Fibroblast of peridontal ligament (primary cell): Measurements from ENCODE around the gene SHANK1.

Experiments
- DNase-seq: peaks from one replicate; pipeline ENCODE4 v3.0.0-alpha.2; 2010; ENCODE audit errors: extremely low read depth

SHANK1 gene

DNA sequence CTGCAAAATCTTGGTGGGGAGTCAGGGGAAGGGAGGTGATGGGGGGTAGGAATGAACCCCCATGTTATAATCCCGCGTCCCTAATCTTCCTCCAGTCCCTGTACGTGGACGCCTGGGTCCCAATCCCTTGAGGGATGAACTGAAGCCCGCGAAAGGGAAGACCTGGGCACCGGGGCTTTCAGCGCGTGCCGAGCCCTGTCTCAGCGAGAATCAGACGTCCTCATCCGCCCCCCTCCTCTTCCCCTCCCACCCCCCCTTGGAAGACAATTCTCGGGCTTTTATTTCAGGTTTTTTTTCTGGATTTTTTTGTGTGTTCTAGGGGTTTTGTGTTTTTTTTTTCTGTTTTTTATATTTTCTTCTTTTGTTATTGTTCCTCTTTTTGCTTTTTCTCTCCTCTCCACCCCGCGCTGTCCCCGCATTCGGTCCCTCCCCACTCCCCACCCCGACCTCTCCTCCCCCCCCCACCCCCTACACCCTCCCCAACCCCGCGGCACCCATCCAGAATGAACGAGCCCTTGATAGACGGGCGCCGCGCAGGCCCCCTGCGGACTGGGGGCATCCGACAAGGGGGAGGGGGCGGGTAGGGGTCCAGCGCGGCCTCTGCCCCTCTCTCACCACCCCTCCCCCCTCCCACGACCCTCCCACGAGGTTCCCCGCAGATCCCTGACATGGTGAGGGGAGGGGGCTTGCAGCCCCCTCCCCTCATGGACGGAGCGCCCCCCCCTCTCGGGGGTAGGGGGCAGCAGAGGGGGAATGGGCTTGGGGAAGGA lies 60.1 kb downstream of the SHANK1 start:
- DNase-seq: no peak

DNA sequence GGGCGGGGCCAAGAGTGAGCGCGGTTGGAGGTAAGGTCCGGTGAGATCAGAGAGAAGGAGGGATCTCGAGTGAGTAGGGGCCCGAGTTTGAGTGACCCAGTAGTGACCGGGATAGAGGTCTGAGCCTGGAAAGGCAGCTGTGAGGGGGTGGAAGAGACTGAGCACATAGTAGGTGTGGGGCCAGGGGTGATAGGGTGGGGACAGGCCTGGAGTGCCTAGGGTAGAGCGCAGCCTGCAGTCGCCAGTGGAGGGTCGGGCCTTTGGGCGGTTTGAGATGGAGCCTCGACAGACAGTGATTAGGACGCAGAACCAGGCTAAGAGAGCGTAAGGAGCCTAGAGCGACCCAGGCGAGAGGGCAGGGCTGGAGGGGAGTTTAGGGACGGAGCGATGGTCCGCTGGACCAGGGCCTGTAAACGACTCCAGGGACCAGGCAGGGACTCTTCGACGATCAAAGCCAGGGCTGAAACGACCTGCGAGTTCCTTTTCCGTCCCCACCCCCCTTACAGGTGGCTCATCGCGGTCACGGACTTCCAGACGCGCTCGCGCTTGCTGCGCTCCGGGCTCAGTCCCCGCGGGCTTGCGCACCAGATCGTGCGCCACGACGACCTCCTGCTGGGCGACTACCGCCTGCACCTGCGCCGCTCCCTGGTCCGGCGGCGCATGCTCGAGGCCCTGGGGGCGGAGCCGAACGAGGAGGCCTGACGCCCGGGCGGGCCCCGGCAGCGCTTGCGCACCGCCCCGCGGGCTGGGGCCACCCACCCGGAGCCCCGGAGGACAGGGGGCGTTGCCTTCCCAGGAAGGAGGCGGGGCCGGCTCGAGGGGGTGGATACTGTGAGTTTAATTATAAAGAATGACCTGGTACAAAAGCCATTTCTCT lies 60.9 kb downstream of the SHANK1 start:
- peak; percentile 5 for DNase-seq

DNA sequence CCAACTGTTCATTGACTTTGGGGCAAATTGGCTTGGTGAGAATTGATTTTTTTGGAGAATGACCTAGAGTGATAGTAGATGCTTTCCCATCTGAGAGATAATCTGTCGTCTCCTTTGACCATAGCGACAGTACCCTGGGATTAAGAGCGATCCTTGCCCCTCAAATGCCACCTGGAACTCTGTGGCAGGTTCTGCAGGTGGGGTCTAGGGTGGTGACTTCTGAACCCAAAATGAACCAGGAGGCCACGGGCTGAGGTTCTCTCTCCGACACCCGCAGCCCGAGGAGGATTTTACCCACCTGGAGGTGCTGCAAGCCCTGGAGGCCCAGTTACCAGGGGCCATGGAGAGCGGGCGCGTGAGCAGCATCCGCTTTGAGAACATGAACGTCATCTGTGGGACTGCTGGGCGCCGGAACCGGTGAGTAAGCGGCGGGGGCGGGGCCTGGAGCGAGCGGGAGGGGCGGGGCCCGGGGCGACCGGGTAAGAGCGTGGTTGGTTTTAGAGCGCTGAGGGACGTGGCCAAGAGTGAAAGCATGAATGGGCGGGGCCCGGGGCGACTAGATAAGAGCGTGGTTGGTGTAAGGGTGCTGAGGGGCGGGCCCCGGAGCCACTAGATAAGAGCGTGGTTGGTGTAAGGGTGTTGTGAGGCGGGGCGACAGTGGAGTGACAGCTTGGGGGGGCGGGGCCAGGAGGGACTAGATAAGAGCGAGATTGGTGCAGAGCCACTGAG lies 61.7 kb downstream of the SHANK1 start:
- peak; percentile 85 for DNase-seq

DNA sequence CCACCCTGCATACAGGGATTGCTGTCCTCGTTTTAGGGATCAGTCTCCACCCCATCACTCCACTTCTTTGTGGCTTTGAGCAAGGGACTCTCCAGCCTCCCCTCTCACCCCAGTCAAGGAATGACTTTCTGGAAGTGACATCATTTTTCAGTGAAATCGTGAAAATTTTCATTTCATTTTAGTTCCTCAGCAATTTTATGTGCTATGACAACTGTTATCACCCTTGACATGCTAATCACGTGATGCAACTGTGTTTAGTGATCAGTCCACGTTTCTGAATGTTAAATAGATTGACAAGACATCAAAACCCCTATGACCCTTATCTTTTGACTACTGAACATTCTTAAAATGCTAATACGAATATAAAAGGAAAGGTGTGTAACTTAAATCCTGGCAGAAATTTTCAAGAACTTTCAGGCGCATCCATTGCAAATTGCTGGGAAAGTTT lies 62.4 kb downstream of the SHANK1 start:
- DNase-seq: no peak

DNA sequence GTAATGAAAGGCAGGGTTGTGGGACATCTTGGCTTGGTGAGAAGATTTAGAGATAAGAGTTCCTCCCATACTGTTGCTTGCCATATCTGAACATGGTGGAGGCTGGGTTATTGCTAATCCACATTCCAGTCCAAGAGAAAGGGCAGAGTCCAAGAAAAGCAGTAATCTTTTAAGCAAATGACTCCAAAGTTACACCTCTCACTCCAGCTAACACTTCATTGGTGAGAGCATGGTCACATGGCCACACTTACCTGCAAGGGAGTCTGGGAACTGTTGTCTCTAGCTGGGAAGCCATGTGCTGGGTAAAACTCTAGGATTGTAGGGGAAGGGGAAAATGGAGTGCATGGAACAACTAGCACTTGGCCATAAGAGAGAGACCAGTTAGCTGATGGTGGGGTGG lies 64.7 kb downstream of the SHANK1 start:
- DNase-seq: no peak

DNA sequence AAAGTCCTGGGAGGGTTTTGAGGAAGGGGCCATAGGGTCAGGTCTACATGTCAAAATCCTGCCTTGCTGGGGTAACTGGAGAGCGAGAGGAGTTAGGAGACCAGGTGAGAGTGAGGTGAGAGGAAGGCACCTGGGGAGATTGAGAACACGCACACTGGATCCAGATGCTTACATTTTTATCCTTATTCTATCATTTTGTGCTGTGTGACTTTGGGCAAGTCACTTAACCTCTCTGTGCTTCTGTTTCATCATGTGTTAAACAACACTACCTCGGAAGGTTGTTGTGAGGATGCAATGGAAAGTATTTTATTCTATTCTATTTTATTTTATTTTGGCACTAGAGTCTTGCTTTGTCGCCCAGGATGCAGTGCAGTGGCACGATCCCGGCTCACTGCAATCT lies 66.9 kb downstream of the SHANK1 start:
- DNase-seq: no peak

DNA sequence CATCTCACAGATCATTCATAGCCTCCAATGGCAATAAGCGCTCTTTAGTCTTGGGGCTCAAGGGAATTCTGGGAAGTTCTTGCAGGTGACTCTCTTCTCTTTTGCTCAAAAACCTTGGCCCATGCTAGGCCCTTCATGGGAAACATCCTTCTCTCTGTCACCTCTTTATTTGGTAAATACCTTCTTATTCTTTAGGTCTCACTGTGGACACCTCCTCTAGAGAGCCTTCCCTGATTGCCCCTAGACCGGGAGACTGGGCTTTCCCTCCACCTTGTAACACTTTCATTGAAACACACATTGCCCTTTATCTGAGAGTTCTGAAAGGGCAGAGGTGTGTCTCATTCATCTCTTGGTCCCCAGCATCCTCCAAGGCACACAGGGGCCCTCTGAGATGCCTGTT lies 68.4 kb downstream of the SHANK1 start:
- no peak for DNase-seq

DNA sequence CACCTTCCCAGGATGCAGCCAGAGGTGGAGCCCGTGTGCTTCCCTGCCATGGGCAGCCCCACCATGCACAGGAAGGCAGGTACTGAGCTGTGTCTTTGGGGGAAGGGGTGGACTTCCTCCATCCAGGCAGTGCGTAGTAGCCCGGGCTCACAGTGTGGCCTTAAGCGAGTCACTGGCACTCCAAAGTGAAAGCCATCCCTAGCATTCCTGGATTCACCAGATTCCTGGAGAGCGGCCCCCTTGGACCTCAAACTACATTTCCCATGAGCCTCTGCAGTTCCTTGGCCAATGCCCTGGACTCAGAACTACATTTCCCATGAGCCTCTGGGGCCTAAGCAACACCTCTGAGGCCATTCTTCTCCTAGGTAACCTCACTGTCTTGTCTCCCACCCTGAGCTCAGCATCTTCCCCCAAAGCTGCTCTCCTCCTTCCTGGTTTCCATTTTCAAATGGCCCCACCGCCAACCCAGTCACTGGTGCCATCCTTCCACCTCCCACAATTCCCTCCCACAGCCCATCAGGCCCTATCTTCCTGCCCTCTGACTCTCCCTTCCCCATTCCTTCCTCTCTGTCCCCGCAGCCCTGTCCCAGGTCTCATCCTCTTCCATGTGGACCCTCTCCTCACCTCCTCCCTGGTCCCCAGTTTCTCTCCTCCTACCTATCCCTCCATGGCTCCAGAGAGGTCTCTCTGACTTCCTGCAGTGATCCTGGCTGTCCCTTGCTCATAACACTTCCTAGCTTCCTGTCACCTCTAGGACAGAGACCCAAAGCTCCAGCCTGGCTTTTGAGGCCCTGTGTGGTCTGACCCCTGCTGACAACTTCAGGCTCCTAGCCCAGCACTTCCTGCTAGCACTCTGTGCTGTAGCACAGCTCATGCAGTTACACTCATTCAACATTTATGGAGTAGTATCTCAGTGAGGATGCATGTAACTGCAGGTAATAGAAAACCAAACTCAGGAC lies 69.9 kb downstream of the SHANK1 start, which contains the start of gene C19orf81:
Gene C19orf81 (plus strand): TSS at position 13 of the 959 bp plus-strand sequence. CDS start 0 bp downstream, at position 13.
- DNase-seq: no peak

DNA sequence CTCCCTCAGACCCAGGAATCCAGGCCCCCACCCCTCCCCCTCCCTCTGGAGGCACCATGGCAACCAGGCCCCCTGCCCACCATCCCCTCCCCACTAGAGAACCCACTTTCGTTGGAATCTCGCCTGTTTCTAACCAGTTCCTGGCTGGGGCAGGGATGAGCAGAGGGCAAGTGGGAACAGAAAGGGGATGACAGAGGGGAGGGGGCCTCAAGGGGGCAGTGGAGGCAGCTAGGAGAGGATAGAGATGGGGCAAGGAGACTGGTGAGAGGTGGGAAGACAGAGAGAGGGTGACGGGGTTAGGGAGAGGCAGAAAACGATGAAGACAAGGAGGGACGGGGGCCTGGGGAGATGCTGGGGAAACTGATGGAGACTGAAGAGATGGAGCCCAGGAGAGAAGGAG lies 70.9 kb downstream of the SHANK1 start:
- DNase-seq: no peak

DNA sequence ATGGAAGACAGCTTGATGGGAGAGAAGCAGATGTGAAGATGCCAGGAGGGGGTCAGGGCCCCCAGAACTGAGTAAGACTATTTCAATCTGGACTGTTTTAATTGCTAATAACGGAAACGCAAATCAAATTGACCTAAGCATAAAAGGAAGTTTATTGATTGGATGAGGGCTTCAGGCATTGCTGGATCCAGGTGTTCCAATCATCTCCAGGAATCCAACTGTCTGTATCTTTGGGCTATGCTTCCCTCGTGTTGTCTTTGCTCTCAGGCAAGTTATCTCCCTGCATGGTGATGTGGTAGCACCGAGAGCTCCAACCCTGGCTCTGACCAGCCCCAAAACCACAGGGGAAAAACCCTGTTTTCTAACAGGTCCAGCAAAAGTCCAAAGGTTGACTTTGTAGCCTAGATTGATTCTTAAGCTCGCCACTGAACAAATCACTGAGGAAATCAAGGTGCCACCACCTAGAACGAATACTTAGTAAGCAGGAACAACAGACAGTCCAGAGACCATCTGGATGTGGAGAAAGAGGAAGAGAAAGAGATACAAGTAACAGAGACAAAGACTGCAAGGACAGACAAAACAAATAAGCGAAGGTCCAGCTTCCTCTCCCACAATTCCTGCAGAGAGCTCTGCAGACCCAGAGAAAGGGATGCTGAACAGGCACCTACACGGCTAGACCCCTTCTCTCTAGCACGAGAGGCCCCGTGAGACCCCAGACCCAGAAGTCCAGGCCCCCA lies 71.6 kb downstream of the SHANK1 start:
- no peak for DNase-seq

DNA sequence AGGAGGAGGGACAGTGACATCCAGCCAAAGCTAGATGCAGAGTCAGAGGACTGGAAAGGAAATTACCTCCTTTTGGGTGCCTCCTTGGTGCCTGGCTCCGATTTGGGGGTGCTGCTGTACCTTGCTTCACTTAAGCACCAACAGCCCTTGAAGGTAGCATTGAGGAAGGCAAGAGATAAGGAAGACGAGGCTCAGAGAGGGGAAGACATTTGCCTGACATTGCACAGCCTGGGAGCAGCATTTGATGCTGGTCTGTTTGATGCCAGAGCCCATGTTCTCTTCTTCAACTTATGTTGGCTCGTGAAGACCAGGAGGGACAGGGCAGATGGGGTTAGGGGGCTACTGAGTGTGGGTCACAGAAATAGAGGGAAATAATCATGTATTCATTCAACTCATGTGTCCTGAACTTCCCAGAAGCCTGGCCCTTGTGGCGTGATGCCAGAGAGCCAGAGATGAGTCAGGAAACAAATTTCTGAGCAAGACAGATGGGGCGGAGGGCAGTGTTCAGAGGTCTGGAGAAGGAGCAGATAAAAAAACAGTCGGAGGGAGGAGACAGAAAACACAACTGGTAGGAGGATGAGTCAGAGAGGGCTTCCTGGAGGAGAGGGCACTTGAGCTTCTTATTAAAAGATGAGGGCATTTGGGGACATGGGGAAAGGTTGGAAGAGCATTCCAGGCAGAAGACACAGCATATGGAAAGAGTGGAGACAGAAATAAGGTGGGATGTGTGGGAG lies 73.4 kb downstream of the SHANK1 start:
- DNase-seq: peak; percentile 3

DNA sequence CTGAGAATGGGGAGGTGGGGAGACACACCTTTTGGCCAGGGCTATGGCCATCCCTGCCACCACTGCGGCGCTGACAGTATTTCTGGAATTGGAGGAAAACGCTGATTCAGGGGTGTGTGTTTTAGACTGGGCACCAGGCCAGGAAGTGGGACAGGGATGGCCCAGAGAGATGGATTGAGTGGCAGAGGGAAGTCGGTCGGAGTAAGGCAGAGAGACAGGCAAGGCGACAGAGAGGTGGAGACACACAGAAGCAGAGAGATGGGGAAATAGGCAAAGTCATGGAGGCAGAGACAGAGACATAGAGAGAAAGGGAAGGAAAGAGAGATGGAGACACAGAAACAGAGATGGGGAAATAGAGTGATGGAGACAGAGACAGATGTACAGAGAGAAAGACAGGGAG lies 74.5 kb downstream of the SHANK1 start:
- DNase-seq: no peak

DNA sequence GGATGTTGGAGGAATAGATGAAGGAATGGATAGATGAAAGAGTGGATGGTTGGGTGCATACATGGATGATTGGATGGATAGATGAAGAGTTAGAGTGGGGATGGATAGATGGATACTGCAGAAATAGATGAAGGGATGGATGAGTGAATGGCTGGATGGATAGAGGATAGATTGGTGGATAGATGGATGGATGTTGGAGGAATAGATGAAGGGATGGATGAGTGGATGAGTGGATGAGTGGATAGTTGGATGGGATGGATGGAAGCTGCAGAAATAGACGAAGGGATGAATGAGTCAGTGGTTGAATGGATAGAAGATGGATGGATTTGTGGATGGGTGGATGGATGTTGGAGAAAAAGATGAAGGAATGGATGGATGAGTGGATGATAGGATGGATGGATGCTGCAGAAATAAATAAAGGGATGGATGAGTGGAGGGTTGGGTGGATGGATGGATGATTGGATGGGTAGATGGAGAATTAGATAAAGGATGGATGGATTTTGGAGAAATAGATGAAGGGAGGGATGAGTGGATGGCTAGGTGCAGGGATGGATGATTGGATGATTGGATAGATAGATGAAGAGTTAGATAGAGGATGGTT lies 75.2 kb downstream of the SHANK1 start:
- no peak for DNase-seq

DNA sequence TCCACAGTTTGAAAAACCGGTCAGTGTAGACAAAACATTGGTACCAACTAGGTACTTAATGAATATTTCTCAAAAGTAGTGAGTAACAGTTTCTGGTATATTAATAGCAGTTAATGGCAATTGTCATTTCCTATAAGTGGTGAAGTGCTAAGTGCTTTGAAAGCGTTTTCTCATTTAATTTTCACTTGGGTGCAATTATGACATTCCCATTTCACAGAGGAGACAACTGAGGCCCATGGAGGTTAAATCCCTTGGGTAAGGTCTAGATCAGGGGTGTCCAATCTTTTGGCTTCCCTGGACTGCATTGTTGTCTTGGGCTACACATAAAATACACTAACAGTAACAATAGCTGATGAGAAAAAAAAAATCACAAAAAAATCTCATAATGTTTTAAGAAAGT lies 79.2 kb downstream of the SHANK1 start:
- no peak for DNase-seq

DNA sequence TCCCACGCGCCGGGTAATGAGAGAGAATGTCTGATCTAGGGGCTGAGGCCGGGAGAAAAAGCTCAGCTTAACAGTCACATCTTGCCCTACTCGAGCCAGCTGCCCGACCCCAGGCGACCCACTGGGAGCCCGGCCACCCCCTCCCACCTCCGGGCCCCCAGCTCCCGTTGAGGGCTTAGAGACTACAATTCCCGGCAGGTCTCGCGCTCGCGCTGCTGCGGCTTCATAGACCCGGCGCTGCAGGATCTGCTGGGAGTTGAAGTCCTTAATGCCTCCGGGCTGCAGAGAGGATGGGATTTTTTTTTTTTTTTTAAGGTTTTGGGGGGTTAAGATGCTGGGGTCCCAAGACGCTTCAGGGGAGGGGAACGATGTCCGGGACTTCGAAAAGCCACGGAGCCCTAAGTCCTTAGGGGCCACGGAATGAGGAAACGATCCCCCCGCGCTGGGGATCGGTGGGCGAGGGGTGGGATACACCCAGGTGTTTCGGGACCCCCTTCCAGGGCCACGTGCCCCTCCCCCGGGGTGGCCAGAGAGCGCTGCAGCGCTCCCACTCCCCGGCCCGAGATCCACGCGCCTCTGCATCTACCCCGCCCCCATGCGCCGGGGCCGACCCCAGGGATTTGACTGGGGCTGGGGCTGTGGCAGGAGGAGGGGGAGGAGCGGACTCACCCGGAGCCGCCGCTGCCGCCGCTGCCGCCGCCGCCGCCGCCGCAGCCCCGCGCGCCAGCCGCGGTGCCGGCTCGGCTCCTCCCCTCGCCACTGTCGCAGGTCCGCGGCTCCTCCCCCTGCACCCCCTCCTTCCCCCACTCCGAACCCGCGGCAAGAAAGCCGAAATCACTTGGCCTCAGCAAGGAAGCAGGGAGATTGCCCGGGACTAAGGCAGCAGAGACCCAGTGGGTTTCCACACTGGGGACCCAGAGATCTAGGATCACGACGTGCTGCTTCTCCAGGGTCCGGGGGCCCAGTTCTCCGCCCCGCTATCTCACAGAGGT lies 80.2 kb downstream of the SHANK1 start, which contains the start of gene SYT3:
Gene SYT3 (minus strand): TSS at position 761 of the 992 bp plus-strand sequence. CDS start 2,470 bp downstream, outside the sequence.
- no peak for DNase-seq

DNA sequence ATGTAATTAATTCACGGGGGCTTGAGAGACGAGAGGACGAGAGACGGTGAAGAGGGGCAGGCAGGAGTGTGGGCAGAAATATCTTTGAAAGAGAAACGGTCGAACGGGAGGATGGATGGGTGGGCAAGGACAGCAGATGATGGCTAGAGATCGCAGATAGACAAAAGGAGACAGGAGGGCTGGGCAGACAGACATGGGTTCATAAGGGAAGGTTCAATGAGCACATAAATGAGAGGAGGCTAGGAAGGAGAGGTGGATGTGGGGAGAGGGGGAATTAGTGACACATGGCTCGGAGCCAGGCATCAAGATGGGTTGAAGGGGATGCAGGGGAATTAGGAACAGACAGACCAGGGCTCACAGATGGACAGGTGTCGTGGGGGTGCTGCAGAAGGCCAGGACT lies 81.0 kb downstream of the SHANK1 start:
- DNase-seq: no peak

DNA sequence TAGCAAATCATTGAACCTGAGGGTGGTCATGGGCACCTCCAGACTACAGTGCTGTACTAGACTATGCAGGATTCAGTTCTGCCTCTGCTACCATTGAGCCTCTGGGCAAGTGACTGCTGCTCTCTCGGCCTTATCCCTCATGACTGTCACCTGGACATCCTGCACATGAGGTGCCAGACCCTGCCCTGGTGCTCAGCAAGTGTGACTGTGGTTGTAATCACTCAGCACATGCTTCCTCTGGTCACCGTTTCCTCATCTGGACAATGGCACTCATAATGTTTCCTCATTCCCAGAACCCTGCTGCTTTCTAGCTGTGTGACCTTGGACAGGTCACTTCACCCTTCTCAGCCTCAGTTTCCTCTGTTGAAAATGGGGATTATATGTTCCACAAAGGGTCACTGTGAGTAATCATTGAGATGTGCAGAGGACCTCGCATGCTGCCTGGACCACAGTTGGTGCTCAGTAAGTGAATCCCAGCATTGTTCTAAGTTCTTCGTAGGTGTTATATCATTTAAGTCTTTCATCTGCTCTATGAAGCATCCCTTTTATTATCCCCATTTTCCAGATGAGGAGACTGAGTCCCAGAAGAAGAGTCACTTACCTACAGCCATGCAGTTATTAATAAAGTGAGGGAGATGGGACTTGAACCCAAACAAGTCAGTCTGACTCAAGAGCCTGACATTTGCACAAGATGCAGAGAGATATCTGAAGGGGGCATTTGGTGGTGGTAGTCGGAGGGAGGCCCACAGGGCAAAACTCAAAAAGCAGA lies 83.1 kb downstream of the SHANK1 start:
- DNase-seq: no peak
